Duodenal mucosa (tissue), 2 donors: ENCODE results near the gene GALNT13.

ENCODE experiments used
- H3K27ac ChIP-seq: one replicate; pipeline ENCODE4 v1.7.0; 2013; ENCODE audit warnings: low read depth, low read length
- H3K27me3 ChIP-seq, 2 donors: one replicate each; pipeline ENCODE4 v1.7.0; 2013; ENCODE audit warnings: low read length in 2 of 2, control low read depth in 1 of 2; ENCODE audit not compliant: insufficient read depth in 2 of 2, control insufficient read depth in 1 of 2
- H3K36me3 ChIP-seq, 2 donors: one replicate each; pipeline ENCODE4 v1.7.0; 2013; ENCODE audit warnings: low read length in 2 of 2, control low read depth in 1 of 2; ENCODE audit not compliant: insufficient read depth in 2 of 2, control insufficient read depth in 1 of 2
- H3K4me1 ChIP-seq, 2 donors: one replicate each; pipeline ENCODE4 v1.7.0; 2013; ENCODE audit warnings: low read length in 2 of 2, control low read depth in 1 of 2; ENCODE audit not compliant: insufficient read depth in 2 of 2, control insufficient read depth in 1 of 2
- H3K4me3 ChIP-seq, 2 donors: one replicate each; pipeline ENCODE4 v1.7.0; 2013; ENCODE audit warnings: low read length in 2 of 2, low read depth in 1 of 2
- H3K9ac ChIP-seq, 2 donors: one replicate each; pipeline ENCODE4 v1.7.0; 2013; ENCODE audit warnings: low read length in 2 of 2, low read depth in 1 of 2
- H3K9me3 ChIP-seq, 2 donors: one replicate each; pipeline ENCODE4 v1.7.0; 2013; ENCODE audit warnings: low read length in 2 of 2, control low read depth in 1 of 2; ENCODE audit not compliant: control insufficient read depth in 1 of 2

Gene GALNT13

DNA sequence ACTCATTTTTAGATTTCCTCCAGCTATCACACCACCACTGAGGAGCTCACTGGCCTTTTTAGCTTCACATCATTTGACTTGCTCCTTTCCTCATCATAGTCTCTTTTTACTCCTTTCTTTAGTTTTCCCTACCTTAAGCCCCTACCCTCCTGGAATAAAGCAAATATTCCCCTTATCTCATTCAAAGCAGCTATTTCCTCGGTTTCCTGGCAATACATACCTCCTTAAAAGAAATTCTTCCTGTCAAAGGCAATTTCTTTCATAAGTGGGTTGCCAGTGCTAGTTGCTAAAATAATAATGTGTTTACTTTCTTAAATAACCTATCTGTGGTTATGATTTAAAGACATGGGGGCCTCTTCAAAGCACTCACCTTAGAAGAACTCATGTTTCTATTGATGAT lies 359.3 kb downstream of the GALNT13 start:
- H3K9ac ChIP-seq, result no peak overlapping the region

DNA sequence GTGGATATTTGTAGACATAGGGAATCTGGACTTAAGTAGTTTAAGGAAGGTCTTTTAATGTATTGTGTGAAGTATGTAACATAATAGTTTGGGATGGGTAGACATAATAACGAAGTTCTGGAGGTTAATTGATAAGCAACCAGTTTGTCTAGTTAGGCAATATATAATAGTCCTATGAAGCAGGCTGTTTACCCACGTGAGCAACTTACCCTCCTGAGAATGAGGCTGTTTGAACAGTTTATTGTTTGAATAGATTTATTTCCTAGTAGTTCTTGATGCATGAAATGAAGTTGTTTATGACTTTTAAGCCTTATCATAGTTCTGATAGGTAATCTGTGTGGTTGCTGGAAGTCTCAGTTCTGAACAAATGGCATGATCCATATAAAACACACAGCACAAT lies 361.5 kb downstream of the GALNT13 start:
- H3K9ac ChIP-seq, result no peak overlapping the region
- no peak overlapping the region for H3K4me3 ChIP-seq
- H3K27ac ChIP-seq, result no peak overlapping the region
- H3K36me3 ChIP-seq, result no peaks in the 10 kb centered on the region
- H3K27me3 ChIP-seq, result no peaks in the 10 kb centered on the region
- no peaks in the 10 kb centered on the region for H3K9me3 ChIP-seq
- peaks cover 12 to 26% of the 10 kb centered on the region in 2 donors for H3K4me1 ChIP-seq

More for the DNA sequence above, 359.3 kb downstream of the GALNT13 start:
- H3K27ac ChIP-seq, result no peak overlapping the region
- H3K4me3 ChIP-seq, result no peak overlapping the region
- H3K36me3 ChIP-seq, result no peaks in the 10 kb centered on the region
- H3K9me3 ChIP-seq, result no peaks in the 10 kb centered on the region
- peaks cover 12 to 26% of the 10 kb centered on the region in 2 donors for H3K4me1 ChIP-seq
- no peaks in the 10 kb centered on the region for H3K27me3 ChIP-seq

- no peak overlapping the region for H3K9ac ChIP-seq
These were observed 366.5 kb downstream of the GALNT13 start for GRCh38 chr2:154238252-154238651.

DNA sequence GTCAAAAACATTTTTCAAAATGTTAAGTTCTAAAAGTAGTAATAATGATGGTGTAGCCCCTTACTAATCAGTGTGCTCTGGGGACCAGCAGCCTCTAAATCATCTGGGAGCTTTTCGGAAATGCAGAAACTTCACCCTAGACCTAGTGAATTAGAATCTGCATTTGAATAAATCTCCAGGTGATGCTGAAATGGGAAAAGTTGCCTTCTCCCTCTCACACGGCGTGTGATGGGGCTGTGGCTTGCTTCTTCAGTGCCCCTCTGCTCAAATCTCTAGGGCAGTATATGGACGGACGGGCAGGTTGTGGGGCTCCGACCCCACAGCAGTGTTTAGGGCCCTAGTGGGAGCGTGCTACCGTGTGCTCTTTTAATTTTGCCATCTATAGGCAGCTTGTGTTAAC lies 368.6 kb downstream of the GALNT13 start:
- H3K27ac ChIP-seq, result no peak overlapping the region
- H3K36me3 ChIP-seq, result no peaks in the 10 kb centered on the region
- no peaks in the 10 kb centered on the region for H3K9me3 ChIP-seq
- H3K27me3 ChIP-seq, result no peaks in the 10 kb centered on the region
- H3K4me3 ChIP-seq, result no peak overlapping the region
- no peak overlapping the region for H3K9ac ChIP-seq
- no peaks in the 10 kb centered on the region for H3K4me1 ChIP-seq

More at GRCh38 chr2:154238252-154238651, 366.5 kb downstream of the GALNT13 start:
- Histone ChIP-seq H3K36me3 (no peaks in the 10 kb centered on the region), H3K27me3 (no peaks in the 10 kb centered on the region), H3K9me3 (no peaks in the 10 kb centered on the region), H3K27ac (no peak overlapping the region), H3K4me3 (no peak overlapping the region), H3K4me1 (peaks cover 7% of the 10 kb centered on the region in 2 donors)

DNA sequence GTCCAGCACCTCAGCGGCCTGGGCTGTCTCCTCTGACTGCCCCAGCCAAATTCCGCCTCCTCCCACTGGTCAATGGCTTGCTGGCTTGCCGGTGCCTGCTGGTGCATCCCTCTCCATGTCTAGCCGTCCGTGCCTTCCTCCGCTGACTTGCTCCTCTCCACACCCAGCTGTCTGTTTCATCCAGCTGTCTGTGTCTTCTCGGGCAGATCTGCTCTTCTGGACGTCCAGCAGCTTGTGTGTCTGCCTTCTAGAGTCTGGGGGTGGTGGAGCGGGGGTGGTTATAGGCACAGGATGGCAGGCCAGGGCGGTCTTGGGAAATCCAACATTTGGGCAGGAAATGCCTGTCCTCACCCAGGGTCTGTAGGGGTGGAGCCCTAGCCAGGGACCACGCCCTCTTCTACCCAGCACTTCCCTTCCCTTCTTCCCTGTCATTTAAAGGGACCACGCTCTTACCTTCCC lies 369.2 kb downstream of the GALNT13 start:
- H3K4me3 ChIP-seq, result no peak overlapping the region

GRCh38 chr2:154242687-154243086 lies 371.0 kb downstream of the GALNT13 start:
- Histone ChIP-seq H3K4me1 (no peaks in the 10 kb centered on the region), H3K27me3 (no peaks in the 10 kb centered on the region), H3K9me3 (no peaks in the 10 kb centered on the region), H3K36me3 (no peaks in the 10 kb centered on the region), H3K4me3 (no peak overlapping the region), H3K27ac (no peak overlapping the region), H3K9ac (no peak overlapping the region)

More for the DNA sequence above, 369.2 kb downstream of the GALNT13 start:
- Histone ChIP-seq H3K36me3 (no peaks in the 10 kb centered on the region), H3K27ac (no peak overlapping the region), H3K27me3 (no peaks in the 10 kb centered on the region), H3K9me3 (no peaks in the 10 kb centered on the region), H3K9ac (no peak overlapping the region), H3K4me1 (no peaks in the 10 kb centered on the region)

DNA sequence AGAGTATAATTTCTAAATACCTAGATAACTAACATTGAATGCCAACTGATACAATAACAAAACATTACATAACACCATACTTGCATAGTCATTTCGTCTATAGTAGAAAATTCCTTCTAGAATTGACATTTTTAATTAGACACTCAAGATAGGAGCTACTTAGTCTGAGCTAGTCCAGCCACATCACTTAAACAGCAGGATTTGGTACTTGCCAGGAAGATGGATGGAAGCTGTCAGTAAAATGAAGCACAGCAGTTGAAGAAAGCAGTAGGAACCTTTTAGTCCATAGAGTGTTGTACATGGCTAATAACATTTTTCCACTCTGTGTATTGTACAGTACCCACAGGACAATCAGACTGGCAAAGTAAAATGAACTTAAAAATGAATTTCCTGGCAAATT lies 372.0 kb downstream of the GALNT13 start:
- H3K27me3 ChIP-seq, result no peaks in the 10 kb centered on the region
- no peaks in the 10 kb centered on the region for H3K9me3 ChIP-seq
- no peak overlapping the region for H3K27ac ChIP-seq
- no peak overlapping the region for H3K4me3 ChIP-seq
- H3K4me1 ChIP-seq, result no peaks in the 10 kb centered on the region
- no peaks in the 10 kb centered on the region for H3K36me3 ChIP-seq
- no peak overlapping the region for H3K9ac ChIP-seq

- H3K9me3 ChIP-seq, result no peaks in the 10 kb centered on the region
- H3K36me3 ChIP-seq, result no peaks in the 10 kb centered on the region
- H3K27ac ChIP-seq, result no peak overlapping the region
- no peaks in the 10 kb centered on the region for H3K27me3 ChIP-seq
- no peak overlapping the region for H3K4me3 ChIP-seq
- no peaks in the 10 kb centered on the region for H3K4me1 ChIP-seq
- H3K9ac ChIP-seq, result no peak overlapping the region
These were observed 373.2 kb downstream of the GALNT13 start for GRCh38 chr2:154244932-154245331.

- Histone ChIP-seq H3K9me3 (no peaks in the 10 kb centered on the region), H3K27me3 (no peaks in the 10 kb centered on the region), H3K4me3 (no peak overlapping the region), H3K4me1 (no peaks in the 10 kb centered on the region), H3K9ac (no peak overlapping the region), H3K27ac (no peak overlapping the region), H3K36me3 (no peaks in the 10 kb centered on the region)
These were observed 375.8 kb downstream of the GALNT13 start for GRCh38 chr2:154247503-154247902.

- no peak overlapping the region for H3K27ac ChIP-seq
- H3K27me3 ChIP-seq, result no peaks in the 10 kb centered on the region
- no peaks in the 10 kb centered on the region for H3K36me3 ChIP-seq
- H3K4me1 ChIP-seq, result no peaks in the 10 kb centered on the region
- no peak overlapping the region for H3K4me3 ChIP-seq
- H3K9me3 ChIP-seq, result no peaks in the 10 kb centered on the region
- no peak overlapping the region for H3K9ac ChIP-seq
These were observed 384.4 kb downstream of the GALNT13 start for GRCh38 chr2:154256136-154256535.

- Histone ChIP-seq H3K4me3 (no peak overlapping the region), H3K36me3 (no peaks in the 10 kb centered on the region), H3K4me1 (no peaks in the 10 kb centered on the region), H3K9ac (no peak overlapping the region), H3K27ac (no peak overlapping the region), H3K27me3 (no peaks in the 10 kb centered on the region), H3K9me3 (no peaks in the 10 kb centered on the region)
These were observed 387.3 kb downstream of the GALNT13 start for GRCh38 chr2:154259030-154259429.
